NCI-H526 treated with DMSO at 0.1 percent for 48 hours (cell line): ENCODE measurements around the gene DNAJC12.
"Not testable (repeated sequence)": the region's sequence is repeated elsewhere in the genome, so short reads cannot be mapped to it uniquely, and the experiment has no call there.

ENCODE experiments used
- DNase-seq: peaks from one replicate; lab custom pipeline; 2025; lab: John Stamatoyannopoulos, UW

DNAJC12 gene

GRCh38 chr10:67839951-67840350, 2.0 kb upstream of the DNAJC12 start:
- DNase-seq = no peak

DNA sequence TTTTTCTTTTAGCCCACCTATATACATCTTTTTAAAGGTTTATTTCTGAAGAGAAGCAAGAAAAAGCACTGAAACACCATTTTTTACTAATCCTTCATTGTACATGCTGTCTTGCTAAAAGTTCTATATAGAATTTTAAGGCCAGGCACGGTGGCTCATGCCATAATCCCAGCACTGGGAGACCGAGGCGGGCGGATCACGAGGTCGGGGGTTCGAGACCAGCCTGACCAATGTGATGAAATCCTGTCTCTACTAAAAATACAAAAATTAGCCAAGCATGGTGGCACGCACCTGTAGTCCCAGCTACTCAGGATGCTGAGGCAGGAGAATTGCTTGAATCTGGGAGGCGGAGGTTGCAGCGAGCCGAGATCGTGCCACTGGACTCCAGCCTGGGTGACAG, 1.5 kb upstream of the DNAJC12 start:
- DNase-seq = not testable (repeated sequence)

DNA sequence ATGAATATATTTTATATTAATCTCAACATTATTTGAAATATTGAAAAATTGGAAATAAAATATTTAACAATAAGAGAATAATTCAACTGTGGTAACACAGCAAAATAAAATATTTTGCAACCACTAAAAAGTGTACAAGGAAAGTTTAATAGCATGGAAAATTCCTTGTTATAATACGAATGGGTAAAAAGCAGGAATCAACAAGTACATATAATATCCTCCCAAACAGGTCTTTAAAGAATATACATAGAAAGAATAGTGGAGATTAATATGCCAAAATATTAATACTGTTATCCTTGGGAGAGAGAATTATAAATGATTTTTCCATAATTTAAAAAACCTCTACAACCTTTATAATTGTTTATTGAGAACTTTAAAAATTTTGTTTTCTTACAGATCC, 1.0 kb downstream of the DNAJC12 start:
- DNase-seq = no peak

DNA sequence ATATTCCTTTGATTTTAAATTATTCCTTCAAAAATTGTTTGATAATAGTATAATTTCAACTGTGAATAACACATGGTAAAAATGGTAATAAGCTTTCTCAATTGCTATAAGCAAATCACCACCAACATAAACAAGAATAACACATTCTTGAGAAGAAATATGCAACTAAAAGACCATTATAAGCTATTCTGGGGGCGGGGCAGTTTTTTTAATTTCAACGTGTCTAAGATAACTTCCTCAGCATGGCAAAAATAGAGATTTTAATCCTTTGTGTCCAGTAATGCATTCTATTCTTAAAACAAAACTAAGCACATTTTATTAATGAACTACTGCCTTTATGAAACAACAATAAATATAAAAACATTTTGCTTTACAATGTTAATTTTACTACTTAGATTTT, 1.5 kb downstream of the DNAJC12 start:
- DNase-seq = no peak

- DNase-seq = not testable (repeated sequence)
Observed at GRCh38 chr10:67835541-67836394, 2.2 kb downstream of the DNAJC12 start.

DNA sequence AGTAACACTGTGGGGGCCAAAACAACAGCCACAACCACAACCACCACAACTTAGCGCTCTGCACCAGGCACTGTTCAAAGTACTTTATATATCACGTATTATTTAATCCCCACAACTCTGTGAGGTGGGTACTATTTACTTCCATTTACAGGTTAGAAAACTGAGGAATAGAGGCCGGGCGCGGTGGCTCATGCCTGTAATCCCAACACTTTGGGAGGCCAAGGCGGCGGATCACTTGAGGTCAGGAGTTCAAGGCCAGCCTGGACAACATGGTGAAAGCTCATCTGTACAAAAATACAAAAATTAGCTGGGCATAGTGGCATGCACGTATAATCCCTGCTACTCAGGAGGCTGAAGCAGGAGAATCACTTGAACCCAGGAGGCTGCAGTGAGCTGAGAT, 3.6 kb downstream of the DNAJC12 start:
- no peak for DNase-seq

- no peak for DNase-seq
Observed at GRCh38 chr10:67827811-67828210, 10.2 kb downstream of the DNAJC12 start.

- no peak for DNase-seq
Observed at GRCh38 chr10:67819768-67820204, 18.2 kb downstream of the DNAJC12 start.

DNA sequence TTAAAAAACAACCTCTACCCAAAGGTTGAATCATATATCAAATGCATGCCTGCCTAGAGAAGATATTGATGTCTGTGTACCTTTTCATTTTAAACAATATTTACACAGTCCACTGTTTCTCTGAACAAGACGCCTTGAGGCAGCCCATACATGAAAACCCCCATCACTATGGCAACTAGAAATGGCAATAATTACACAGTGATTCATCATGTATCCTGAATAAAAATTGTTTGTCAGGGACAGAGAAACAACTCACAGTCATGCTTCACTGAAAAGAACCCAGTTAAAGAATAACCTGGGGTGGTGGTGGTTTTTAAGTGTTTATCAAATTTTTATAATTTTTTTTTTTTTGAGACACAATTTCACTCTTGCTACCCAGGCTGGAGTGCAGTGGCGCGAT, 19.7 kb downstream of the DNAJC12 start:
- DNase-seq = no peak

- no peak for DNase-seq
Observed at GRCh38 chr10:67816719-67817118, 21.3 kb downstream of the DNAJC12 start.

GRCh38 chr10:67815571-67816059, 22.4 kb downstream of the DNAJC12 start:
- DNase-seq = no peak

DNA sequence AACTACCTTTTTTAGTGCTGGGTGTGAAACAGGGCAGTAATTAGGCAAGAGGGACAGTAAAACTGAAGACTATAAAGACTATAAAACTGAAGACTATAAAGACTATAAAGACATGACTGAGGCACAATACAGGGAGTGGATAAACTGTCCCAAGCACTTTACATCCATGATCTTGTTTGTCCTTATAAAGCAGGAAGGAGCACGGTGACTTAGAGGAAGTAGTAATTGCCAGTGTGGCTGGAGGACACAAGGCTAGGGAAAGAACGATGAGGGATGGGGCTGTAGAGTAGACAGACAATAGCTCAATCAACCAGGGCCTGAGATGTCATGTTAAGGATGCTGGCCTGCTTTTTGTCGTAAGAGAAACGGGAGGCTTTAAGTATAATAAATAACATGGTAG, 26.0 kb downstream of the DNAJC12 start:
- no peak for DNase-seq

GRCh38 chr10:67809107-67809506, 28.9 kb downstream of the DNAJC12 start:
- no peak for DNase-seq

DNA sequence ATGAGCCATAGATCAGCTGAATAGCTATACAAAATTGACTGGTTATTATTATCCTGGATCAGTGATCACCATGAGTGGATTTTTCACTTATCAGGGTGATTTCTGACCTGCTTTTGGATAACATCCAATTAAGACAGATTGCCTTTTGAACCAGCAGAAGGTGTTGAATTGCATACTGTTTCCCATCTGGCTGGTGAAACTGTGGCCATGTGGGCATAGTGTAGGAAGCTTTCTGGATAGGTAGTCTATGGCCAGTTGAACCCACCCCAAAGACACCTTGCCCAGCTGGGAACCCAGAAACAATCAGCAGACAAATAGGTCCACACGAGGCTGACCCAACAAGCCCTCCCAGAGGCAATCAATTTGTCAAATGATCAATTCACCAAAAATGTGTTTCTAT, 29.3 kb downstream of the DNAJC12 start:
- no peak for DNase-seq

- no peak for DNase-seq
Observed at GRCh38 chr10:67807855-67808456, 30.0 kb downstream of the DNAJC12 start.

GRCh38 chr10:67804395-67804678, 33.7 kb downstream of the DNAJC12 start:
- no peak for DNase-seq

DNA sequence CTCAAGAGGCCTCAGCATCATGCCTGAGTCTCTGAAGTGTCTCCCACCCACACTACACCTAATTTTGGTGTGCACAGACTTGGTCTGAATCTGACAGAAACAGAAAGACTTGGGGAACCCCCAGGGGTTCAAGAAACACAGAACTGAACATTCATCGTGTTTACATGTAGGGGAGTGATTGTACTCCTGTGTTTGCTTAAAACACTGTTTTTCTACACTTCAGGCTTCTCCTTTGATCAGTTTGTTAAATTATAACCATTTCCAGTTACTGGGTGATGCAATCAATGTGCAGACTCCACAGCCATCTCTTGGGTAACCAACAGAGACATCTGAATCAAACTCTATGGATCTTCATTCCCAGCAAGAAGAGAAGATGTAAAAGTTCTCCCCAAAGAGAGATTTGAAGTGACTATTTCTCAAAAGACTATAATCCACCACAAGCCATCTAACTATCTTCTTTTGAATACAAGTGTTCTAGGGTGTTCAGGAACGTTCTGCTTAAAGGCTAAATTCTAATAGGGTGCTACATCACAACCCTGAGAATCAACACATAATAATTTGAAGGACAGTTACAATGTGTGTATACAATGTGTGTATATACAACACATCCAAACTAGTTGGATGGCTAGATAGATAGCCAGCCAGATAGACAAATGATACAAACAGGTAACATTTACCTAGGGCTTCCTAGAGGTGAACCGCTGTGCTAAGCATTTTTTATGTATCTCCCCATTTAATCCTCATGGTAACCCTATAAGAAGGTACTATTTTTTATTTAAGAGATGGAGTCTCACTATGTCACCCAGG, 34.2 kb downstream of the DNAJC12 start:
- DNase-seq = no peak

DNA sequence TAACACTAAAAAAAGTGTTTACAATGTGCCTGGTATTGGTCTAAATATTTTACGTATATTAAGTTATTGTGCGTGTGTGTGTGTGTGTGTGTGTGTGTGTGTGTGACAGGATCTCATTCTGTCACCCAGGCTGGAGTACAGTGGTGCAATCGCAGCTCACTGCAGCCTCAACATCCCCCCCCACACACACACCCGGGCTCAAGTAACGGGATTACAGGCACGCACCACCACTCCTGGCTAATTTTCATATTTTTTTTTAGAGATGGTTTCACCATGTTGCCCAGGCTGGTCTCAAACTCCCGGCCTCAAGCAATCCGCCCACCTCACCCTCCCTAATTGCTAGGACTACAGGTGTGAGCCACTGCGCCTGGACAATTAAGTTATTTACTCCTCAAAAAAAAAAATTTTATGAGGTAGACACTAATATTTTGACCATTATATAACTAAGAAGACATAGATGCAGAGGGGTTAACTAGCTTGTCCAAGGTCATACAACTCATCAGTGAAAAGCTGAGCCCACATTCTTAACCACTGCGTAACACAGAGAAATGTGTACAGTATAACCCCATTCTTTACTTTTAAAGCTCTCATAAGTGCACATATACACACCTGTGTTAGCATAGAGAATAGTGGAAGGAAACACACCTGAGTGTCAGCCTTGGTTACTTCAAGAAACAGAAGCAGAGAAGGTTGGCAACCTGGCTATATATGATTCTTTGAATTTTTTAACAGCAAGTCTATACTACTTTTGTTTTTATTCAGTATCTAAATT, 35.0 kb downstream of the DNAJC12 start:
- no peak for DNase-seq

GRCh38 chr10:67801118-67801517, 36.9 kb downstream of the DNAJC12 start:
- no peak for DNase-seq

GRCh38 chr10:67794909-67795460, 43.0 kb downstream of the DNAJC12 start:
- no peak for DNase-seq

DNA sequence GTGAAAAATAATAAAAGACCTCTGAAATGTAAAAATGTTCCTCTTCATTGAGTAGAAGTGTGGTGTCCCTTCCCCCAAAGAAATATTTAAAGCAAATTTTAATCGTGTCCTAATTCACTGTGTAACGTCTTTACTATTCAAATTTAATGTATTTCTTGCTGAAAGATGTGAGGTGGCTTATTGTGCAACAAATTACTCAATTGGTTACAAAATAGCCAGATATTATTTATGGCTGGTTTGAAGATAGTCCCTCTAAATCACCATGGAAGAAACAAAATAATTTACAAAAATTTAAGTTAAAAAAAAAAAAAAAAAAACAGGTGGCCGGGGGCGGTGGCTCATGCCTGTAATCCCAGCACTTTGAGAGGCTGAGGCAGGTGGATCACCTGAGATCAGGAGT, 43.7 kb downstream of the DNAJC12 start:
- no peak for DNase-seq

DNA sequence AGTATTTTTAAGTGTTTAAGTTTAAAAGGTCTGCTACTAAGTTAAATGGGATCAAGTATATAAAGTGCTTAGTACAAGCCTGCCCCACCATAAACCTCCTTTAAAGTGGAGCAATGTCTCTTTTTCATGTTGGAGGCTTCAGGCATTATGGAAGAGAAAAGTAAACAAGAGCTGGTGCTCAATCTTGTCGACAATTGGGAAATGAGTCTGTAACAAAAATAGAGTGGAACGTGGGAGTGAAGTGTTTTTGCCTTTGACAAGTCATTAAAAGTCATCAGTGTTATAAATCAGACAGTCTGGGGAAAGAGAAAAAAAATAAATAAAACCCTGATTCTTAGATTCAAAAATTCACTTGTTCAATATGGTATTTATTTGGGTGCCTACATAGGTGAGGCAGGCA, 44.7 kb downstream of the DNAJC12 start:
- no peak for DNase-seq
